ENCODE measurements around the gene CARM1. TPM values are rescaled to one million over a fixed set of nuclear protein-coding genes. Genes with fewer than 3 reads are reported as not detected.

Gene CARM1
- total RNA-seq = 10 to 100 TPM; 21.3 to 43.1 (median 27.2) TPM
- polyA plus RNA-seq = under 1 TPM; 0.69 to 0.94 TPM
- total RNA-seq = 23.0 reads per million, percentile 53 among the genes with 10 or more reads in this experiment

DNA sequence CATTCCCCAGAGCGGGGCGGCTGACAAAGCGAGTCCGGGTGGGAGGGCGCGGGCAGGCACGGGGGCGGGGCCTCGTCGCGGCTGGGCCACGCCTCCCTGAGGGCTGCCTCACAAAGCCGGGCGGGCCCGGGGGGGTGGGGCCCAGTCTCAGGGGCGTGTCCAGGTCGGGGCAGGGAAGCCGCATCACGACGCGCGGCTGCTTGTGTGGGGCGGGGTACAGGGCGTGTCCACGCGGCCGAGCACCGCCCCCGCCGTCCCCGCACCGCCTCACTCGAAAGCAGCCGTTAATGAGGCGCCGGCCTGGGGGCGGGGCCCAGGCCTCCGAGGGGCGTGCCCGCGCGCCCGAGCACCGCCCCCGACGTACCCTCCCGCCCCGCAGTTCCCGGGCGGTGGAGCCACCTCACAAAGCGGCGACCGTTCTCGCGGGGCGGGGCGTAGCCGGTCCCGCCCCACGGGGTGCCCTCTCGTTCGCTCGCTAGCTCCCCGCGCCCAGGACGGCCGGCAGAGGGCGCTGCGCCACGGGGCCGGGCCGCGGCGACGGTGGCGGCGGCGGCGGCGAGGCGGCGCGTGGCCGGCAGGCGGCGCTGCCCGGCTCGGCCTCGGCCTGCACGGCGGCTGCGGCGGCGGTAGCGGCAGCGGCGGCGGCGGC is at the start of gene CARM1:
Gene CARM1, plus strand, starts transcription at position 599 of the 649 bp plus-strand sequence. CDS start 150 bp downstream, outside the sequence.
- Histone ChIP-seq H3K9me3 (ENCODE audit: control insufficient read depth in 2 of 3, low read length in 3 of 3) (no peaks in the 10 kb centered on the region), H3K27ac (ENCODE audit: low read depth, low read length) (peak within 1 kb of the TSS; percentile 74), H3K36me3 (ENCODE audit: control insufficient read depth in 2 of 3, insufficient read depth in 3 of 3, low read length in 3 of 3) (no peaks in the 10 kb centered on the region), H3K4me3 (ENCODE audit: low read length) (peak within 1 kb of the TSS; percentile 67), H3K4me1 (ENCODE audit: control insufficient read depth in 2 of 2, insufficient read depth in 2 of 2, low read length in 2 of 2) (peaks cover 10 to 14% of the 10 kb centered on the region in 2 donors), H3K27me3 (ENCODE audit: control insufficient read depth in 2 of 2, insufficient read depth in 2 of 2, low read length in 2 of 2) (no peaks in the 10 kb centered on the region)
- peak within 1 kb of the TSS; percentile 74 to 96 (median 88) for H3K27ac Mint-ChIP-seq
- no peaks in the 10 kb centered on the region for H3K36me3 Mint-ChIP-seq
- peaks cover 5 to 33% (median 25%) of the 10 kb centered on the region in 7 donors for H3K4me1 Mint-ChIP-seq
- no peaks in the 10 kb centered on the region for H3K27me3 Mint-ChIP-seq
- H3K4me3 Mint-ChIP-seq = peak within 1 kb of the TSS; percentile 79 to 91 (median 86)
- CTCF ChIA-PET = interaction anchor here (0.7 kb wide), 1 partner anchor 621 kb away, joined by 3 read pairs; no protein-coding TSS in a partner anchor
- H3K9me3 Mint-ChIP-seq = no peaks in the 10 kb centered on the region
- POLR2A ChIA-PET = interaction anchor here (0.6 to 2.2 kb wide), 3 partner anchors 35 to 364 kb away, joined by 4 to 7 read pairs (median 6); partner anchors contain the start of genes DNM2 and TMED1
- intact Hi-C loops (cut with micrococcal nuclease) = loop anchor here (1.0 to 10.0 kb wide), 19 partner anchors 35 to 1052 kb away; partner anchors contain the start of genes FBXL12 (in 2 of the 2), TIMM29 (in 2 of the 2), TMED1 (in 2 of the 2) and YIPF2 (in 2 of the 2)
- peak; percentile 99 to 100 (median 99) for DNase-seq
- peak; percentile 92 for ATAC-seq

DNA sequence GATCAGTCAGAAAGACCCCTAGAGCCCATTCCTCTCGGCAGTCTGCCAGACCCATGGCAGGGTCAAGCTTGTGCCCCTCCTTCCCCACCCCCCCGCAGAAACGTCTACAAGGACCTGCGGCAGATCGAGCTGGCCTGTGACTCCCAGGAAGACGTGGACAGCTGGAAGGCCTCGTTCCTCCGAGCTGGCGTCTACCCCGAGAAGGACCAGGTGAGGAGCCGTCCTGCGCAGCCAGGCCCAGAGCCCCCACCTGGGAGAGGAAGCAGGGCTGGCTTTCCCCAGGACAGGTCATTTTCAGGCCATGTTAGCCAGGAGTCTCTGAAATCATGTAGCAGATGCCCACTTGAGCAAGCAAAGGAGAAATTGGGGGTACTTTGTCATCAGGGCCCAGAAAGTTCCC is 47.7 kb upstream of the CARM1 start:
- H3K27me3 ChIP-seq (ENCODE audit: control insufficient read depth in 2 of 2, insufficient read depth in 2 of 2, low read length in 2 of 2) = no peaks in the 10 kb centered on the region
- peaks cover 0 to 11% (median 0%) of the 10 kb centered on the region in 7 donors for H3K4me1 Mint-ChIP-seq
- H3K36me3 Mint-ChIP-seq = peaks cover 0 to 40% (median 13%) of the 10 kb centered on the region in 5 donors
- H3K27ac ChIP-seq (ENCODE audit: low read depth, low read length) = no peak overlapping the region
- POLR2A ChIA-PET = interaction anchor here (0.9 kb wide), 1 partner anchor 12 kb away, joined by 4 read pairs; the partner anchor contains the start of gene TMED1
- peak overlapping the region in 1 of 9 donors; percentile 5 for H3K27ac Mint-ChIP-seq
- ATAC-seq (no peak), DNase-seq (no peak)
- H3K36me3 ChIP-seq (ENCODE audit: control insufficient read depth in 2 of 3, insufficient read depth in 3 of 3, low read length in 3 of 3) = peaks cover 6 to 80% (median 16%) of the 10 kb centered on the region in 3 experiments
- intact Hi-C loops (cut with micrococcal nuclease) = no loop called here
- H3K4me3 Mint-ChIP-seq = no peak overlapping the region
- no peaks in the 10 kb centered on the region for H3K4me1 ChIP-seq (ENCODE audit: control insufficient read depth in 2 of 2, insufficient read depth in 2 of 2, low read length in 2 of 2)
- no peaks in the 10 kb centered on the region for H3K9me3 ChIP-seq (ENCODE audit: control insufficient read depth in 2 of 3, low read length in 3 of 3)
- no peak overlapping the region for H3K4me3 ChIP-seq (ENCODE audit: low read length)
- CTCF ChIA-PET = no interaction called here
- no peaks in the 10 kb centered on the region for H3K27me3 Mint-ChIP-seq
- H3K9me3 Mint-ChIP-seq = peaks cover 0 to 2% (median 0%) of the 10 kb centered on the region in 11 donors

DNA sequence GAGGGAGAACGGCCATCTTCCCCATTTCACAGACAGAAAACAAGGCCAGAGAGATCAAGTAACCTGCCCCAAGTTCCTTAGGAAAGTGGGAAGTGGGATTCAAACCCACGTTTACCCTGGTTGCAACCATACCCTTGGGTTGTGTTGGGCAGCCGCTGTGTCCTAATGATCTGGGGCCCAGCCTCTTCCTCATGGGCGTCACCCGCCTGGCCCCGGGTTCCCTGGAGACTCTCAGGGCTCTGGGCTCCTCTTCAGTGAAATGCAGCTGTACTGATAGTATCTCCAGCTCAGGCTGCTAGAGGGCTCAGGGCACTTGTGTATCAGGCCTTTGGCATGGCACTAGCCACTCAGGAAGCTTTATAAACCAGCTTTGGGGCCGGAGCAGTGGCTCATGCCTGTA is 45.1 kb upstream of the CARM1 start:
- Mint-ChIP-seq H3K4me1 (peaks cover 0 to 3% (median 0%) of the 10 kb centered on the region in 7 donors), H3K27me3 (no peaks in the 10 kb centered on the region), H3K27ac (peak overlapping the region in 1 of 9 donors; percentile 34), H3K4me3 (no peak overlapping the region), H3K9me3 (no peaks in the 10 kb centered on the region), H3K36me3 (peaks cover 0 to 26% (median 4%) of the 10 kb centered on the region in 5 donors)
- ChIA-PET POLR2A (no interaction called here), CTCF (no interaction called here)
- DNase-seq (no peak), ATAC-seq (no peak)
- Histone ChIP-seq H3K27me3 (ENCODE audit: control insufficient read depth in 2 of 2, insufficient read depth in 2 of 2, low read length in 2 of 2) (no peaks in the 10 kb centered on the region), H3K4me3 (ENCODE audit: low read length) (no peak overlapping the region), H3K4me1 (ENCODE audit: control insufficient read depth in 2 of 2, insufficient read depth in 2 of 2, low read length in 2 of 2) (no peaks in the 10 kb centered on the region), H3K9me3 (ENCODE audit: control insufficient read depth in 2 of 3, low read length in 3 of 3) (no peaks in the 10 kb centered on the region), H3K36me3 (ENCODE audit: control insufficient read depth in 2 of 3, insufficient read depth in 3 of 3, low read length in 3 of 3) (peaks cover 0 to 85% (median 7%) of the 10 kb centered on the region in 3 experiments), H3K27ac (ENCODE audit: low read depth, low read length) (peak overlapping the region; percentile 7)
- intact Hi-C loops (cut with micrococcal nuclease) = no loop called here

- no peak overlapping the region for H3K27ac Mint-ChIP-seq
Observed at GRCh38 chr19:10826846-10827245, 44.5 kb upstream of the CARM1 start.

GRCh38 chr19:10828981-10829821 is 42.2 kb upstream of the CARM1 start:
- peaks cover 0 to 18% (median 4%) of the 10 kb centered on the region in 5 donors for H3K36me3 Mint-ChIP-seq
- intact Hi-C loops (cut with micrococcal nuclease) = loop anchor here in 1 of 2 donors (1.0 kb wide), 1 partner anchor 35 kb away; no protein-coding TSS in a partner anchor
- ChIA-PET POLR2A (no interaction called here), CTCF (interaction anchor here (1.3 kb wide), 1 partner anchor 112 kb away, joined by 5 read pairs; the partner anchor contains the start of gene DNM2)
- no peak overlapping the region for H3K27ac Mint-ChIP-seq
- no peaks in the 10 kb centered on the region for H3K9me3 Mint-ChIP-seq
- H3K4me1 ChIP-seq (ENCODE audit: control insufficient read depth in 2 of 2, insufficient read depth in 2 of 2, low read length in 2 of 2) = no peaks in the 10 kb centered on the region
- no peak for ATAC-seq
- no peak overlapping the region for H3K4me3 Mint-ChIP-seq
- DNase-seq = no peak
- H3K36me3 ChIP-seq (ENCODE audit: control insufficient read depth in 2 of 3, insufficient read depth in 3 of 3, low read length in 3 of 3) = peaks cover 0 to 85% (median 2%) of the 10 kb centered on the region in 3 experiments
- no peaks in the 10 kb centered on the region for H3K9me3 ChIP-seq (ENCODE audit: control insufficient read depth in 2 of 3, low read length in 3 of 3)
- no peak overlapping the region for H3K4me3 ChIP-seq (ENCODE audit: low read length)
- no peaks in the 10 kb centered on the region for H3K27me3 Mint-ChIP-seq
- H3K4me1 Mint-ChIP-seq = peaks cover 0 to 2% (median 0%) of the 10 kb centered on the region in 7 donors
- no peaks in the 10 kb centered on the region for H3K27me3 ChIP-seq (ENCODE audit: control insufficient read depth in 2 of 2, insufficient read depth in 2 of 2, low read length in 2 of 2)
- H3K27ac ChIP-seq (ENCODE audit: low read depth, low read length) = no peak overlapping the region

More at GRCh38 chr19:10826846-10827245, 44.5 kb upstream of the CARM1 start:
- CTCF ChIA-PET = no interaction called here
- Histone ChIP-seq H3K9me3 (ENCODE audit: control insufficient read depth in 2 of 3, low read length in 3 of 3) (no peaks in the 10 kb centered on the region), H3K27ac (ENCODE audit: low read depth, low read length) (no peak overlapping the region), H3K4me1 (ENCODE audit: control insufficient read depth in 2 of 2, insufficient read depth in 2 of 2, low read length in 2 of 2) (no peaks in the 10 kb centered on the region), H3K36me3 (ENCODE audit: control insufficient read depth in 2 of 3, insufficient read depth in 3 of 3, low read length in 3 of 3) (peaks cover 0 to 85% (median 7%) of the 10 kb centered on the region in 3 experiments), H3K27me3 (ENCODE audit: control insufficient read depth in 2 of 2, insufficient read depth in 2 of 2, low read length in 2 of 2) (no peaks in the 10 kb centered on the region), H3K4me3 (ENCODE audit: low read length) (no peak overlapping the region)
- peaks cover 0 to 22% (median 4%) of the 10 kb centered on the region in 5 donors for H3K36me3 Mint-ChIP-seq
- no peaks in the 10 kb centered on the region for H3K9me3 Mint-ChIP-seq
- intact Hi-C loops (cut with micrococcal nuclease) = no loop called here
- H3K27me3 Mint-ChIP-seq = no peaks in the 10 kb centered on the region
- DNase-seq (no peak), ATAC-seq (no peak)
- POLR2A ChIA-PET = no interaction called here
- no peak overlapping the region for H3K4me3 Mint-ChIP-seq
- H3K4me1 Mint-ChIP-seq = peaks cover 0 to 2% (median 0%) of the 10 kb centered on the region in 7 donors

DNA sequence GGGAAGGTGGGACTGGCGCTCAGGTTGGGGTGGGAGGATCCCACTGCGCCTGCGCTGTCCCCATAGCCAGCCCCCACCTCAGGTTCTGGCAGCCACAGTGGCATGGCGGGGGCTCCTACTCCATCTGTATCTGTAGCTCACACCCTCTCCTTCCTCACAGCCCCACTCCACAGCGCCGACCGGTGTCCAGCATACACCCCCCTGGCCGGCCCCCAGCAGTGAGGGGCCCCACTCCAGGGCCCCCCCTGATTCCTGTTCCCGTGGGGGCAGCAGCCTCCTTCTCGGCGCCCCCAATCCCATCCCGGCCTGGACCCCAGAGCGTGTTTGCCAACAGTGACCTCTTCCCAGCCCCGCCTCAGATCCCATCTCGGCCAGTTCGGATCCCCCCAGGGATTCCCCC is 41.4 kb upstream of the CARM1 start:
- H3K36me3 Mint-ChIP-seq = peaks cover 0 to 14% (median 4%) of the 10 kb centered on the region in 5 donors
- peaks cover 0 to under 1% of the 10 kb centered on the region in 2 donors for H3K4me1 ChIP-seq (ENCODE audit: control insufficient read depth in 2 of 2, insufficient read depth in 2 of 2, low read length in 2 of 2)
- H3K27ac ChIP-seq (ENCODE audit: low read depth, low read length) = no peak overlapping the region
- H3K4me3 ChIP-seq (ENCODE audit: low read length) = no peak overlapping the region
- no peak overlapping the region for H3K27ac Mint-ChIP-seq
- ChIA-PET CTCF (interaction anchor here (1.3 kb wide), 1 partner anchor 113 kb away, joined by 5 read pairs; the partner anchor contains the start of gene DNM2), POLR2A (no interaction called here)
- no peaks in the 10 kb centered on the region for H3K9me3 ChIP-seq (ENCODE audit: control insufficient read depth in 2 of 3, low read length in 3 of 3)
- no peak overlapping the region for H3K4me3 Mint-ChIP-seq
- intact Hi-C loops (cut with micrococcal nuclease) = no loop called here
- peaks cover 0 to 78% (median 2%) of the 10 kb centered on the region in 3 experiments for H3K36me3 ChIP-seq (ENCODE audit: control insufficient read depth in 2 of 3, insufficient read depth in 3 of 3, low read length in 3 of 3)
- no peaks in the 10 kb centered on the region for H3K9me3 Mint-ChIP-seq
- H3K27me3 Mint-ChIP-seq = no peaks in the 10 kb centered on the region
- peaks cover 0 to 2% (median 0%) of the 10 kb centered on the region in 7 donors for H3K4me1 Mint-ChIP-seq
- no peaks in the 10 kb centered on the region for H3K27me3 ChIP-seq (ENCODE audit: control insufficient read depth in 2 of 2, insufficient read depth in 2 of 2, low read length in 2 of 2)
- no peak for DNase-seq
- no peak for ATAC-seq
